Osteocyte (in vitro differentiated cells): Measurements from ENCODE around the gene DMD. TPM values are rescaled to one million over a fixed set of nuclear protein-coding genes. Genes with fewer than 3 reads are reported as not detected.

Experiments
- DNase-seq: peaks from one replicate; pipeline ENCODE4 v3.0.0; 2021; ENCODE audit warnings: mixed read lengths; ENCODE audit not compliant: unreplicated experiment; ENCODE audit errors: extremely low spot score
- H3K27ac Mint-ChIP-seq: one replicate; pipeline ENCODE4 v1.8.0; 2021; ENCODE audit warnings: mild to moderate bottlenecking, mixed read lengths; ENCODE audit not compliant: unreplicated experiment
- H3K27me3 Mint-ChIP-seq: one replicate; pipeline ENCODE4 v1.8.0; 2021; ENCODE audit warnings: mixed read lengths; ENCODE audit not compliant: unreplicated experiment
- H3K36me3 Mint-ChIP-seq: one replicate; pipeline ENCODE4 v1.8.0; 2021; ENCODE audit warnings: mixed read lengths; ENCODE audit not compliant: unreplicated experiment
- H3K4me1 Mint-ChIP-seq: one replicate; pipeline ENCODE4 v1.8.0; 2021; ENCODE audit warnings: mixed read lengths; ENCODE audit not compliant: unreplicated experiment
- H3K4me3 Mint-ChIP-seq: one replicate; pipeline ENCODE4 v1.8.0; 2021; ENCODE audit warnings: mild to moderate bottlenecking, moderate library complexity, mixed read lengths; ENCODE audit not compliant: unreplicated experiment
- H3K9me3 Mint-ChIP-seq: one replicate; pipeline ENCODE4 v1.8.0; 2021; ENCODE audit warnings: mixed read lengths; ENCODE audit not compliant: unreplicated experiment
- total RNA-seq: library from RNA; stranded (reverse); gene quantifications from 2 replicates; pipeline ENCODE4 v1.2.1, GENCODE V29; 2021
- TF ChIP-seq, protein P1 (sequence below): fragments of 200-600 bp; sonication (generic); IDR thresholded peaks from 2 replicates; pipeline ENCODE4 v1.5.0; 2021; ENCODE audit warnings: antibody characterized with exemption, mild to moderate bottlenecking, moderate library complexity

The DMD gene
- total RNA-seq, 1 donor from 2014 or later = 317 TPM

- no peak for DNase-seq
- Mint-ChIP-seq H3K27ac (no peak overlapping the region), H3K4me3 (no peak overlapping the region), H3K36me3 (no peaks in the 10 kb centered on the region), H3K27me3 (no peaks in the 10 kb centered on the region), H3K4me1 (no peaks in the 10 kb centered on the region), H3K9me3 (no peaks in the 10 kb centered on the region)
- TF ChIP-seq, protein P1, sequence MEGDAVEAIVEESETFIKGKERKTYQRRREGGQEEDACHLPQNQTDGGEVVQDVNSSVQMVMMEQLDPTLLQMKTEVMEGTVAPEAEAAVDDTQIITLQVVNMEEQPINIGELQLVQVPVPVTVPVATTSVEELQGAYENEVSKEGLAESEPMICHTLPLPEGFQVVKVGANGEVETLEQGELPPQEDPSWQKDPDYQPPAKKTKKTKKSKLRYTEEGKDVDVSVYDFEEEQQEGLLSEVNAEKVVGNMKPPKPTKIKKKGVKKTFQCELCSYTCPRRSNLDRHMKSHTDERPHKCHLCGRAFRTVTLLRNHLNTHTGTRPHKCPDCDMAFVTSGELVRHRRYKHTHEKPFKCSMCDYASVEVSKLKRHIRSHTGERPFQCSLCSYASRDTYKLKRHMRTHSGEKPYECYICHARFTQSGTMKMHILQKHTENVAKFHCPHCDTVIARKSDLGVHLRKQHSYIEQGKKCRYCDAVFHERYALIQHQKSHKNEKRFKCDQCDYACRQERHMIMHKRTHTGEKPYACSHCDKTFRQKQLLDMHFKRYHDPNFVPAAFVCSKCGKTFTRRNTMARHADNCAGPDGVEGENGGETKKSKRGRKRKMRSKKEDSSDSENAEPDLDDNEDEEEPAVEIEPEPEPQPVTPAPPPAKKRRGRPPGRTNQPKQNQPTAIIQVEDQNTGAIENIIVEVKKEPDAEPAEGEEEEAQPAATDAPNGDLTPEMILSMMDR = no peak
These were observed 722.2 kb downstream of the DMD start for GRCh38 chrX:32489125-32489524.

DNA sequence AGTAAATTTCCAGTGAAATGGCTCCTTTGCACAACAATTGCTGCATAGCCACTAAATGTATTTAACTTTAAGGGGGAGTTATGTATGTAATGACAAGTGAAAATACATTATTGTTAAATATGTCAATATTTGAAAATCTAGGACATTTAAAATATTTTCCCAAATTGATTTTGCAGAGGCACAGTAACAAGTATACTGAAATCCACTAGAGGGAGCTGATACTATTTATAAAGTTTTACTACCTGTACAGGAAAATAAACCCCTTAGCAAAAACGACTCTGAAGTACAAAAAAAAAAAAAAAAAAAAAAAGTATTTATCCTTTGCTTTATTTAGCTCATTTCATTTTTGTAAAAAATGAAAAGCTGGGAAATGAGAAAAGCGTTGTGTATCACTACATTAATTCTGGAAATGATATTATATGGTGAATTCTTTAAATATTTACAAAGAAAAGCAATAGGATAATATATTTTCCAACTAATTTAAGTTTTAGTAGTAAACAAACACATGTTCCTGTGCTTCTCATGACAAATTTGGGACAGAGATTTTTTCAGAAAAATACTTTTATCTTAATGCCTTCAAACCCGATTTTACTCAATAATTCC, 727.7 kb downstream of the DMD start:
- no peak for DNase-seq
- no peaks in the 10 kb centered on the region for H3K9me3 Mint-ChIP-seq
- no peaks in the 10 kb centered on the region for H3K27me3 Mint-ChIP-seq
- H3K36me3 Mint-ChIP-seq = no peaks in the 10 kb centered on the region
- no peaks in the 10 kb centered on the region for H3K4me1 Mint-ChIP-seq
- no peak overlapping the region for H3K27ac Mint-ChIP-seq
- TF ChIP-seq, protein P1 = peak; percentile 49
- no peak overlapping the region for H3K4me3 Mint-ChIP-seq

DNA sequence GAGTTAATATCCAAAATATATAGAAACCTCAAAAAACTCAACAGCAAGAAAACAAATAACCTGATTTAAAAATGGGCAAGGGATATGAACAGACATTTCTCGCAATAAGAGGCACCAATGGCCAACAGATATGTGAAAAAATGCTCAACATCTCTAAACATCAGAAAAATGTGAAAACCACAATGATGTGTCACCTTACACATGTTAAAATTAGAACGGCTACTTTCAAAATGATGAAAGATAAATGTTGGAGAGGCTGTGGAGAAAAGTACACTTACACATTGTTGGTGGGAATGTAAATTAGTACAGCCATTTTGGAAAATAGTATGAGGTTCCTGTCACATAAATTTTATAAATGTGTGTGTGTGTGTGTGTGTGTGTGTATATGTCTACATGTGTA, 731.3 kb downstream of the DMD start:
- TF ChIP-seq, protein P1 = no peak
- Mint-ChIP-seq H3K27ac (no peak overlapping the region), H3K4me3 (no peak overlapping the region), H3K9me3 (no peaks in the 10 kb centered on the region), H3K4me1 (no peaks in the 10 kb centered on the region), H3K27me3 (no peaks in the 10 kb centered on the region), H3K36me3 (no peaks in the 10 kb centered on the region)
- DNase-seq = no peak

GRCh38 chrX:32472364-32472763, 739.0 kb downstream of the DMD start:
- Mint-ChIP-seq H3K36me3 (no peaks in the 10 kb centered on the region), H3K4me1 (no peaks in the 10 kb centered on the region), H3K27me3 (no peaks in the 10 kb centered on the region), H3K9me3 (no peaks in the 10 kb centered on the region), H3K4me3 (no peak overlapping the region), H3K27ac (no peak overlapping the region)
- TF ChIP-seq, protein P1 = no peak
- no peak for DNase-seq

- TF ChIP-seq, protein P1 = no peak
- Mint-ChIP-seq H3K4me1 (no peaks in the 10 kb centered on the region), H3K9me3 (peaks cover 5% of the 10 kb centered on the region), H3K4me3 (no peak overlapping the region), H3K36me3 (no peaks in the 10 kb centered on the region), H3K27ac (no peak overlapping the region), H3K27me3 (no peaks in the 10 kb centered on the region)
- DNase-seq = no peak
These were observed 755.6 kb downstream of the DMD start for GRCh38 chrX:32455704-32456103.
